K562 (cell line): Measurements from ENCODE around the gene LPAR3. TPM values are rescaled to one million over a fixed set of nuclear protein-coding genes. Genes with fewer than 3 reads are reported as not detected.

ENCODE experiments used
- ATAC-seq: fragments of 200-7000 bp; cut with Tn5 transposase; 3 replicates; pipeline ENCODE4 v1.9.1; 2020; ENCODE audit warnings: moderate library complexity
- BruUV-seq: library from RNA; stranded (reverse); fragments of 400-500 nt; replicated peaks from 2 replicates; lab custom pipeline; 2021; lab: Mats Ljungman, UMichigan
- CTCF ChIA-PET: fragments of 300-600 bp; formaldehyde crosslinking; extraction: SDS; loops from one replicate; lab custom pipeline; 2021; ENCODE audit warnings: low intra/inter-chr PET ratio; lab: Yijun Ruan, JAX
- POLR2A ChIA-PET: fragments of 300-600, 350-650 bp; sonication (Branson Sonifier 250); formaldehyde crosslinking; extraction: SDS; loops from one replicate; lab custom pipeline; 2021; ENCODE audit warnings: antibody characterized with exemption, inconsistent platforms; lab: Yijun Ruan, JAX
- DNase-seq, 4 experiments: peaks; one replicate each; pipeline versions ENCODE4 v3.0.0 to v3.0.0-alpha.2; 2011 to 2018; ENCODE audit warnings: low spot score in 3 of 4, mixed read lengths in 3 of 4; ENCODE audit errors: extremely low read depth in 1 of 4
- FAIRE-seq: peaks from 2 replicates; lab custom pipeline; 2011; peaks lifted over from hg19 to GRCh38; lab: Jason Lieb, UNC
- H2AFZ ChIP-seq: 2 replicates; pipeline ENCODE4 v1.6.0; 2011; ENCODE audit warnings: low read depth, low read length, control low read depth, inconsistent platforms
- H3K27ac ChIP-seq: fragments of 200-600 bp; 3 replicates; pipeline ENCODE4 v1.8.0; 2011; ENCODE audit warnings: low read depth, mild to moderate bottlenecking, control low read depth, inconsistent platforms, low read length, moderate library complexity, mixed read lengths; ENCODE audit errors: extremely low read depth
- H3K27me3 ChIP-seq, 2 experiments: fragments of 300-600 bp in 1 of 2; 2 replicates in 1 of 2; 3 replicates in 1 of 2; pipeline versions ENCODE4 v1.6.0 to v1.8.0; 2011; ENCODE audit warnings: inconsistent platforms in 2 of 2, low read length in 2 of 2, mild to moderate bottlenecking in 1 of 2, mixed read lengths in 1 of 2, moderate library complexity in 1 of 2; ENCODE audit not compliant: control insufficient read depth in 2 of 2, insufficient read depth in 2 of 2
- H3K36me3 ChIP-seq: fragments of 300-600 bp; 3 replicates; pipeline ENCODE4 v1.8.0; 2011; ENCODE audit warnings: mild to moderate bottlenecking, low read length, inconsistent platforms; ENCODE audit not compliant: control insufficient read depth, insufficient read depth
- H3K4me1 ChIP-seq, 2 experiments: fragments of 200-600 bp in 1 of 2; replicated peaks in 1 of 2; 2 replicates in 1 of 2; 3 replicates in 1 of 2; pipeline versions ENCODE4 v1.5.1 to v1.8.0; 2011; ENCODE audit warnings: inconsistent platforms in 2 of 2, low read length in 2 of 2, mild to moderate bottlenecking in 1 of 2, mixed read lengths in 1 of 2, moderate library complexity in 1 of 2; ENCODE audit not compliant: control insufficient read depth in 2 of 2, insufficient read depth in 2 of 2
- H3K4me2 ChIP-seq: 2 replicates; pipeline ENCODE4 v1.6.1; 2011; ENCODE audit warnings: low read length, control low read depth, inconsistent platforms, mixed read lengths; ENCODE audit not compliant: insufficient read depth
- H3K4me3 ChIP-seq: fragments of 200-600 bp; sonication (generic), shearing (Covaris generic); 2 replicates; pipeline ENCODE4 v1.5.1; 2016; ENCODE audit warnings: control low read depth, inconsistent platforms
- H3K79me2 ChIP-seq: fragments of 200-600 bp; 3 replicates; pipeline ENCODE4 v1.8.0; 2011; ENCODE audit warnings: low read length, inconsistent platforms; ENCODE audit not compliant: control insufficient read depth, insufficient read depth
- H3K9ac ChIP-seq, 2 experiments: 2 replicates each; pipeline versions ENCODE4 v1.6.0 to v1.6.1; 2011; ENCODE audit warnings: low read depth in 2 of 2, low read length in 2 of 2, control low read depth in 1 of 2, inconsistent platforms in 1 of 2, mild to moderate bottlenecking in 1 of 2, mixed read lengths in 1 of 2; ENCODE audit not compliant: insufficient read depth in 1 of 2
- H3K9me1 ChIP-seq: one replicate; pipeline ENCODE4 v1.6.0; 2011; ENCODE audit warnings: inconsistent platforms, mild to moderate bottlenecking, low read length, moderate library complexity; ENCODE audit not compliant: control insufficient read depth, insufficient read depth
- H3K9me3 ChIP-seq: replicated peaks from 2 replicates; pipeline ENCODE4 v1.5.1; 2011; ENCODE audit warnings: low read depth, low read length, inconsistent platforms; ENCODE audit not compliant: control insufficient read depth, insufficient read depth
- H4K20me1 ChIP-seq: replicated peaks from 2 replicates; pipeline ENCODE4 v1.6.1; 2011; ENCODE audit warnings: low read length, inconsistent platforms, mixed read lengths; ENCODE audit not compliant: control insufficient read depth, insufficient read depth
- CC2D1A ChIP-seq: fragments of 450-650 bp; IDR thresholded peaks from 2 replicates; pipeline ENCODE4 v1.6.1; 2017; ENCODE audit warnings: mild to moderate bottlenecking
- CGGBP1 ChIP-seq: fragments of 250-450 bp; sonication (Bioruptor Pico); IDR thresholded peaks from 2 replicates; pipeline ENCODE4 v1.9.0; 2021; ENCODE audit warnings: mild to moderate bottlenecking
- DPF2 ChIP-seq: fragments of 450-650 bp; IDR thresholded peaks from 2 replicates; pipeline ENCODE4 v1.6.1; 2016
- HBP1 ChIP-seq: fragments of 450-650 bp; formaldehyde crosslinking; IDR thresholded peaks from 2 replicates; pipeline ENCODE4 v1.4.0; 2022; ENCODE audit warnings: missing genetic modification characterization
- HMBOX1 ChIP-seq: sonication (generic); IDR thresholded peaks from 2 replicates; pipeline ENCODE4 v1.6.1; 2016
- KAT7 ChIP-seq: sonication (generic); formaldehyde crosslinking; IDR thresholded peaks from 2 replicates; pipeline ENCODE4 v1.8.0; 2022; ENCODE audit warnings: missing genetic modification reagents, mild to moderate bottlenecking, borderline replicate concordance
- MAFK ChIP-seq: IDR thresholded peaks from 2 replicates; pipeline ENCODE4 v1.6.1; 2011; ENCODE audit warnings: low read length, improper control_type of control experiment
- MIER1 ChIP-seq: fragments of 450-650 bp; IDR thresholded peaks from 2 replicates; pipeline ENCODE4 v1.6.1; 2016; ENCODE audit warnings: antibody characterized with exemption, mild to moderate bottlenecking, low read depth
- NKRF ChIP-seq: fragments of 450-650 bp; IDR thresholded peaks from 2 replicates; pipeline ENCODE4 v1.6.1; 2016; ENCODE audit warnings: borderline replicate concordance
- RBFOX2 ChIP-seq: fragments of 200-400 bp; formaldehyde crosslinking; IDR thresholded peaks from 2 replicates; pipeline ENCODE4 v1.6.1; 2017; ENCODE audit warnings: low read depth, mild to moderate bottlenecking, low read length, moderate library complexity
- RUNX1 ChIP-seq: sonication (generic); IDR thresholded peaks from 2 replicates; pipeline ENCODE4 v1.6.1; 2016; ENCODE audit warnings: antibody characterized with exemption, low read depth
- SMARCC2 ChIP-seq: fragments of 450-650 bp; IDR thresholded peaks from 2 replicates; pipeline ENCODE4 v1.6.1; 2017; ENCODE audit warnings: antibody characterized with exemption, moderate library complexity, mild to moderate bottlenecking, low read depth
- SRSF3 ChIP-seq: fragments of 200-400 bp; formaldehyde crosslinking; IDR thresholded peaks from 2 replicates; pipeline ENCODE4 v1.6.1; 2016; ENCODE audit warnings: mild to moderate bottlenecking, low read length, moderate library complexity; ENCODE audit not compliant: insufficient read depth
- ZC3H11A ChIP-seq: IDR thresholded peaks from 2 replicates; pipeline ENCODE4 v1.6.1; 2012; ENCODE audit warnings: low read depth, low read length, improper control_type of control experiment
- ZNF23 ChIP-seq: fragments of 250-450 bp; sonication (Bioruptor Pico); IDR thresholded peaks from 2 replicates; pipeline ENCODE4 v1.4.0; 2020; ENCODE audit warnings: mild to moderate bottlenecking
- WGBS: fragments of 100-300 bp; shearing (Covaris generic); methylation state at CpG from one replicate; pipeline ENCODE4 v1.1.6; 2016; ENCODE audit warnings: low coverage, mixed read lengths; ENCODE audit not compliant: insufficient coverage; ENCODE audit errors: missing lambda C conversion rate; 5-methylcytosine and 5-hydroxymethylcytosine counted together
- in situ Hi-C: fragments of 300-500 bp; cut with MboI; formaldehyde crosslinking; loops from 4 replicates; pipeline ENCODE4 v1.15.0; 2018; ENCODE audit warnings: inconsistent platforms, mixed read lengths
- intact Hi-C: fragments of 100-400 bp; cut with micrococcal nuclease; formaldehyde crosslinking; loops from 2 replicates; pipeline ENCODE4 v1.14.2; 2022
- polyA plus RNA-seq, 8 experiments: library from polyadenylated mRNA; depleted of rRNA in 4 of 8; stranded (reverse) in 5 of 8; unstranded in 3 of 8; fragments of >200 nt; fragmentation: Nextera tagmentation in 2 of 8; fragmentation: Illumina TruSeq in 1 of 8; extraction: Ambion mirVana in 2 of 8; extraction: Trizol in 1 of 8; gene quantifications; 2 replicates each; pipeline versions ENCODE4 v1.2.1 to v1.2.3, GENCODE V29; 2011 to 2014; ENCODE audit warnings: inconsistent platforms in 1 of 8, missing spikeins in 1 of 8
- total RNA-seq, 7 experiments: library from RNA; depleted of rRNA in 6 of 7; stranded (reverse); fragments of >200 nt in 6 of 7; fragmentation: Illumina TruSeq in 2 of 7; extraction: Trizol in 2 of 7; gene quantifications; 2 replicates each; pipeline versions ENCODE4 v1.2.1 to v1.2.3, GENCODE V29; 2011 to 2021; ENCODE audit warnings: low replicate concordance in 1 of 7
- TF ChIP-seq, protein P1 (sequence below): fragments of 450-650 bp; conservative IDR thresholded peaks from 2 replicates; pipeline ENCODE4 v1.6.1; 2016; ENCODE audit warnings: missing genetic modification characterization, low read depth, mild to moderate bottlenecking, missing compliant biosample characterization, moderate library complexity

LPAR3 gene
- total and polyA plus RNA-seq, 9 of the 15 experiments (the other 6 are each of a cell fraction or from before 2014, with no cell fraction given) = 0.11 TPM; not detected in 8

GRCh38 chr1:84839544-84839943 is 53.5 kb downstream of the LPAR3 start:
- in situ Hi-C loops = no loop called here
- H3K9me1 ChIP-seq = no peaks in the 10 kb centered on the region
- intact Hi-C loops = no loop called here
- no peaks in the 10 kb centered on the region for H3K27me3 ChIP-seq
- 0% methylated on average over 1 of the region's 1 CpG for WGBS
- H3K79me2 ChIP-seq = no peaks in the 10 kb centered on the region
- no peaks in the 10 kb centered on the region for H3K9me3 ChIP-seq
- ATAC-seq (no peak), DNase-seq (no peak)
- H3K36me3 ChIP-seq = no peaks in the 10 kb centered on the region
- TF ChIP-seq CGGBP1 (no peak), DPF2 (no peak), RUNX1 (no peak), ZC3H11A (no peak), MIER1 (no peak), MAFK (no peak), CC2D1A (no peak), ZNF23 (CRISPR knock-in tag) (no peak), SRSF3 (no peak), KAT7 (CRISPR knock-in tag) (no peak), NKRF (no peak), HBP1 (CRISPR knock-in tag) (no peak), HMBOX1 (no peak), SMARCC2 (no peak), RBFOX2 (no peak)
- TF ChIP-seq, protein P1, sequence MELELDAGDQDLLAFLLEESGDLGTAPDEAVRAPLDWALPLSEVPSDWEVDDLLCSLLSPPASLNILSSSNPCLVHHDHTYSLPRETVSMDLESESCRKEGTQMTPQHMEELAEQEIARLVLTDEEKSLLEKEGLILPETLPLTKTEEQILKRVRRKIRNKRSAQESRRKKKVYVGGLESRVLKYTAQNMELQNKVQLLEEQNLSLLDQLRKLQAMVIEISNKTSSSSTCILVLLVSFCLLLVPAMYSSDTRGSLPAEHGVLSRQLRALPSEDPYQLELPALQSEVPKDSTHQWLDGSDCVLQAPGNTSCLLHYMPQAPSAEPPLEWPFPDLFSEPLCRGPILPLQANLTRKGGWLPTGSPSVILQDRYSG (tag) = no peak
- TF ChIP-seq, all 486 proteins: peak for 0
- CTCF ChIA-PET = no interaction called here
- Histone ChIP-seq H2AFZ (no peak overlapping the region), H3K4me1 (no peaks in the 10 kb centered on the region), H4K20me1 (no peaks in the 10 kb centered on the region), H3K4me2 (no peak overlapping the region), H3K27ac (no peak overlapping the region), H3K4me3 (no peak overlapping the region), H3K9ac (no peak overlapping the region)
- FAIRE-seq = no peak
- POLR2A ChIA-PET = interaction anchor here (0.5 kb wide), 1 partner anchor 149 kb away, joined by 3 read pairs; the partner anchor contains the start of gene SSX2IP
- no TSS peak for BruUV-seq
